SK-N-SH treated with all-trans-retinoic acid at 6 μM for 48 hours (cell line): ENCODE results near the gene ADAMTS4.

Source experiments
- ATAC-seq: fragments of 200-7000 bp; cut with Tn5 transposase; 3 replicates; pipeline ENCODE4 v1.9.1; 2020; ENCODE audit warnings: mild to moderate bottlenecking, moderate library complexity
- ARNTL ChIP-seq: fragments of 450-650 bp; formaldehyde crosslinking; IDR thresholded peaks from 2 replicates; pipeline ENCODE4 v1.5.0; 2020; ENCODE audit warnings: low read depth, mild to moderate bottlenecking, moderate library complexity, borderline replicate concordance
- BACH2 ChIP-seq: fragments of 250-450 bp; sonication (Bioruptor Pico); IDR thresholded peaks from 2 replicates; pipeline ENCODE4 v1.9.0; 2021; ENCODE audit warnings: mild to moderate bottlenecking, borderline replicate concordance
- CREB5 ChIP-seq: fragments of 250-450 bp; sonication (Bioruptor Pico); IDR thresholded peaks from 2 replicates; pipeline ENCODE4 v1.5.1; 2020; ENCODE audit warnings: low read depth, mild to moderate bottlenecking, moderate library complexity
- CSRNP3 ChIP-seq: fragments of 250-450 bp; sonication (Bioruptor Pico); IDR thresholded peaks from 2 replicates; pipeline ENCODE4 v1.5.1; 2021; ENCODE audit warnings: mild to moderate bottlenecking, moderate library complexity
- ESRRG ChIP-seq: fragments of 250-450 bp; sonication (Bioruptor Pico); IDR thresholded peaks from 2 replicates; pipeline ENCODE4 v1.6.1; 2021; ENCODE audit warnings: mild to moderate bottlenecking
- GLIS3 ChIP-seq: fragments of 250-450 bp; sonication (Bioruptor Pico); IDR thresholded peaks from 2 replicates; pipeline ENCODE4 v1.5.0; 2020; ENCODE audit warnings: mild to moderate bottlenecking, moderate library complexity
- ISL1 ChIP-seq: fragments of 250-450 bp; sonication (Bioruptor Pico); IDR thresholded peaks from 2 replicates; pipeline ENCODE4 v2.1.2; 2022; ENCODE audit warnings: mild to moderate bottlenecking, moderate library complexity
- OSR1 ChIP-seq: fragments of 250-450 bp; sonication (Bioruptor Pico); IDR thresholded peaks from 2 replicates; pipeline ENCODE4 v1.8.0; 2022; ENCODE audit warnings: moderate library complexity, mild to moderate bottlenecking, inconsistent platforms
- PATZ1 ChIP-seq: fragments of 250-450 bp; sonication (Bioruptor Pico); IDR thresholded peaks from 2 replicates; pipeline ENCODE4 v1.8.0; 2020; ENCODE audit warnings: mild to moderate bottlenecking, moderate library complexity, borderline replicate concordance
- POU6F1 ChIP-seq: fragments of 250-450 bp; sonication (Bioruptor Pico); IDR thresholded peaks from 2 replicates; pipeline ENCODE4 v1.8.0; 2021; ENCODE audit warnings: low read depth, mild to moderate bottlenecking, moderate library complexity, borderline replicate concordance
- PPARA ChIP-seq: fragments of 250-450 bp; sonication (Bioruptor Pico); IDR thresholded peaks from 2 replicates; pipeline ENCODE4 v1.5.0; 2020; ENCODE audit warnings: mild to moderate bottlenecking, borderline replicate concordance
- RARB ChIP-seq: fragments of 250-450 bp; sonication (Bioruptor Pico); IDR thresholded peaks from 2 replicates; pipeline ENCODE4 v1.8.0; 2021; ENCODE audit warnings: mild to moderate bottlenecking, moderate library complexity
- TCF4 ChIP-seq: fragments of 250-450 bp; sonication (Bioruptor Pico); IDR thresholded peaks from 2 replicates; pipeline ENCODE4 v1.8.0; 2021; ENCODE audit warnings: mild to moderate bottlenecking, moderate library complexity, borderline replicate concordance
- TOX ChIP-seq: fragments of 250-450 bp; sonication (Bioruptor Pico); IDR thresholded peaks from 2 replicates; pipeline ENCODE4 v1.8.0; 2021; ENCODE audit warnings: mild to moderate bottlenecking, moderate library complexity, borderline replicate concordance
- TSHZ2 ChIP-seq: fragments of 250-450 bp; sonication (Bioruptor Pico); IDR thresholded peaks from 2 replicates; pipeline ENCODE4 v1.5.0; 2020; ENCODE audit warnings: mild to moderate bottlenecking, moderate library complexity
- ZC3H10 ChIP-seq: fragments of 250-450 bp; sonication (Bioruptor Pico); IDR thresholded peaks from 2 replicates; pipeline ENCODE4 v1.5.1; 2021; ENCODE audit warnings: mild to moderate bottlenecking, moderate library complexity
- ZFP30 ChIP-seq: fragments of 450-650 bp; formaldehyde crosslinking; IDR thresholded peaks from 2 replicates; pipeline ENCODE4 v1.5.0; 2022; ENCODE audit warnings: mild to moderate bottlenecking, moderate library complexity
- ZNF565 ChIP-seq: fragments of 450-650 bp; formaldehyde crosslinking; conservative IDR thresholded peaks from 2 replicates; pipeline ENCODE4 v1.5.0; 2020; ENCODE audit warnings: low read depth, mild to moderate bottlenecking, moderate library complexity
- ZNF70 ChIP-seq: fragments of 450-650 bp; formaldehyde crosslinking; IDR thresholded peaks from 2 replicates; pipeline ENCODE4 v1.5.0; 2020; ENCODE audit warnings: mild to moderate bottlenecking, moderate library complexity
- ZNF8 ChIP-seq: fragments of 450-650 bp; formaldehyde crosslinking; IDR thresholded peaks from 2 replicates; pipeline ENCODE4 v1.5.0; 2020; ENCODE audit warnings: mild to moderate bottlenecking, moderate library complexity

Gene ADAMTS4

GRCh38 chr1:161200992-161201835, 2.4 kb upstream of the ADAMTS4 start:
- TF ChIP-seq TOX (no peak), RARB (CRISPR knock-in tag) (no peak), PATZ1 (CRISPR knock-in tag) (no peak), CREB5 (CRISPR knock-in tag) (no peak), ZFP30 (CRISPR knock-in tag) (no peak), TSHZ2 (CRISPR knock-in tag) (no peak), PPARA (CRISPR knock-in tag) (no peak), GLIS3 (CRISPR knock-in tag) (no peak), ZNF565 (CRISPR knock-in tag) (no peak), POU6F1 (CRISPR knock-in tag) (no peak), ISL1 (CRISPR knock-in tag) (no peak), CSRNP3 (CRISPR knock-in tag) (no peak), ZNF70 (no peak), ZC3H10 (CRISPR knock-in tag) (no peak), OSR1 (CRISPR knock-in tag) (no peak), ESRRG (CRISPR knock-in tag) (no peak), ARNTL (CRISPR knock-in tag) (no peak), BACH2 (CRISPR knock-in tag) (no peak), TCF4 (no peak), ZNF8 (no peak)
- ATAC-seq, result no peak

GRCh38 chr1:161200421-161200991, 1.7 kb upstream of the ADAMTS4 start:
- TF ChIP-seq PPARA (CRISPR knock-in tag), result no peak
- no peak for TF ChIP-seq ZNF8
- TF ChIP-seq GLIS3 (CRISPR knock-in tag), result no peak
- TF ChIP-seq ZFP30 (CRISPR knock-in tag), result no peak
- TF ChIP-seq PATZ1 (CRISPR knock-in tag), result no peak
- ATAC-seq, result no peak
